ENCODE results near the gene NOTCH2. TPM values are rescaled to one million over a fixed set of nuclear protein-coding genes. Genes with fewer than 3 reads are reported as not detected.

The NOTCH2 gene
- total RNA-seq, 1 experiment from 2014 or later: 53.7 TPM

GRCh38 chr1:119947468-119947867, 122.0 kb downstream of the NOTCH2 start:
- H3K4me2 ChIP-seq (ENCODE audit: insufficient read depth, insufficient read length, low read length): no peak overlapping the region
- H3K56ac ChIP-seq (ENCODE audit: insufficient read length, low read depth, low read length): no peak overlapping the region
- no peaks in the 10 kb centered on the region for H3K79me1 ChIP-seq (ENCODE audit: insufficient read depth, low read depth, low read length, poor library complexity, severe bottlenecking)
- no peak overlapping the region for H3K4me3 Mint-ChIP-seq
- H2BK15ac ChIP-seq (ENCODE audit: low read depth, low read length): no peak overlapping the region
- no peak overlapping the region for H4K5ac ChIP-seq (ENCODE audit: insufficient read length, low read depth, low read length)
- no peaks in the 10 kb centered on the region for H4K20me1 ChIP-seq (ENCODE audit: control insufficient read depth, insufficient read depth, insufficient read length)
- H3T11ph ChIP-seq (ENCODE audit: low read length): no peak overlapping the region
- no peaks in the 10 kb centered on the region for H3K9me3 ChIP-seq (ENCODE audit: control insufficient read depth, low read depth, low read length)
- no peaks in the 10 kb centered on the region for H3K79me2 ChIP-seq (ENCODE audit: insufficient read depth, low read length)
- H3K9ac ChIP-seq (ENCODE audit: extremely low read depth, insufficient read length, low read length): no peak overlapping the region
- no peaks in the 10 kb centered on the region for H3K27me3 ChIP-seq (ENCODE audit: insufficient read depth, low read length)
- H2BK12ac ChIP-seq (ENCODE audit: insufficient read length, low read depth, low read length): no peak overlapping the region
- no peak for TF ChIP-seq CTCF (conservative IDR thresholded peaks at IDR 0.05)
- no peak overlapping the region for H2AFZ ChIP-seq (ENCODE audit: low read length)
- H4K8ac ChIP-seq (replicated peaks; ENCODE audit: insufficient read length, low read depth, low read length): no peak overlapping the region
- no peaks in the 10 kb centered on the region for H3K23me2 ChIP-seq (ENCODE audit: insufficient read length, low read depth, low read length, poor library complexity, severe bottlenecking)
- no peak overlapping the region for H2AK5ac ChIP-seq (ENCODE audit: insufficient read length, low read length)
- H3K18ac ChIP-seq (ENCODE audit: insufficient read length, low read depth, low read length): no peak overlapping the region
- no peak overlapping the region for H2BK5ac ChIP-seq (ENCODE audit: insufficient read length, low read length)
- no peak for DNase-seq
- no peaks in the 10 kb centered on the region for H3K9me3 Mint-ChIP-seq
- H3K27ac Mint-ChIP-seq: no peak overlapping the region
- no peaks in the 10 kb centered on the region for H3K4me1 Mint-ChIP-seq
- H3K27ac ChIP-seq (ENCODE audit: insufficient read length, low read depth, low read length): no peak overlapping the region
- peaks cover 1 to 20% (median 4%) of the 10 kb centered on the region in 3 experiments; a peak in 4 of 7 replicates for H3K36me3 Mint-ChIP-seq (ENCODE audit: insufficient read depth in 1 of 3, low read depth in 3 of 3)
- H4K91ac ChIP-seq (ENCODE audit: insufficient read length, low read depth, low read length): no peak overlapping the region
- whole genome bisulfite sequencing (ENCODE audit: extremely low coverage, insufficient read length, low lambda C conversion rate): no CpG with 5 or more reads among the region's 3 CpGs
- no peak overlapping the region for H3K4ac ChIP-seq (ENCODE audit: low read depth, low read length)
- no peak overlapping the region for H2BK120ac ChIP-seq (ENCODE audit: low read depth, low read length, poor library complexity, severe bottlenecking)
- H3K23ac ChIP-seq (ENCODE audit: insufficient read length, low read depth, low read length): no peak overlapping the region
- H2BK20ac ChIP-seq (ENCODE audit: low read depth, low read length, poor library complexity, severe bottlenecking): no peak overlapping the region
- H3K4me1 ChIP-seq (ENCODE audit: insufficient read depth, low read length): no peaks in the 10 kb centered on the region
- no peaks in the 10 kb centered on the region for H3K27me3 Mint-ChIP-seq (ENCODE audit: low read depth)
- H3K14ac ChIP-seq (ENCODE audit: insufficient read depth, low read length): no peak overlapping the region
